HG02884 (cell line): ENCODE measurements around the gene NWD2.

ENCODE experiments used
- ATAC-seq: cut with Tn5 transposase; IDR thresholded peaks from one replicate; pipeline ENCODE4 v1.9.1; 2021; ENCODE audit warnings: mild to moderate bottlenecking, moderate library complexity; ENCODE audit not compliant: unreplicated experiment

Gene NWD2

GRCh38 chr4:37279121-37279520 is 34.6 kb downstream of the NWD2 start:
- ATAC-seq: no peak

DNA sequence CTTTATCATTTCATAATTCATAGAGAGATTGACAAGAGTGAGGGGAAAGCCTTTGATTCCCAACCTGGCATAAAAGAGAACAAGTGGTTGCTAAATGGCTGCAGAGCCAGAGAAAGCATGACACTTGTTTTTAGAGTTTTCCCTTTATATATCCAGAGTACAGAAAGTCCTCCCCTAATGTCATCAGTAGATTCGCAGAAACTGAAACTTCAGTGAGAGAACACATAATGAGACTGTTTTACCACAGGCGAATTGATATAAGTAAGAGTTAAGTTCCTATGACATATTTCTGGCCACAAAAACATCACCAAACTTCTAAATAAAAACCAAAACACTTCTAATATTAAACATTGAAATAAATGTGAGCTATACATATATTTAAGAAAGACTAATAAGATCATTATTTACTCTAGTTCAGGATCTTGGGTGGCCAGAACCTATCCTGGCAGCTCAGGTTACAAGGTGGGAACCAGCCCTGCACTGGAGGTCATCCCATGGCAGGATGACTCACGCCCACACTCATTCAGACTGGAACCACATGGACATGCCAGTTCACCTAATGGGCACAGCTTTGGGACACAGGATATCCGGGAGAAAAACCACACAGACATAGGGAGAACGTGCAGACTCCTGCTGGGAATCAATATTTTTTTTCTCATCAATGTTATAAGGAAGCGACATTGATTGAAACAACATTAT is 35.5 kb downstream of the NWD2 start:
- no peak for ATAC-seq

GRCh38 chr4:37299468-37299867 is 54.9 kb downstream of the NWD2 start:
- no peak for ATAC-seq

GRCh38 chr4:37304612-37305011 is 60.1 kb downstream of the NWD2 start:
- ATAC-seq: no peak

GRCh38 chr4:37305984-37306383 is 61.4 kb downstream of the NWD2 start:
- ATAC-seq: no peak

DNA sequence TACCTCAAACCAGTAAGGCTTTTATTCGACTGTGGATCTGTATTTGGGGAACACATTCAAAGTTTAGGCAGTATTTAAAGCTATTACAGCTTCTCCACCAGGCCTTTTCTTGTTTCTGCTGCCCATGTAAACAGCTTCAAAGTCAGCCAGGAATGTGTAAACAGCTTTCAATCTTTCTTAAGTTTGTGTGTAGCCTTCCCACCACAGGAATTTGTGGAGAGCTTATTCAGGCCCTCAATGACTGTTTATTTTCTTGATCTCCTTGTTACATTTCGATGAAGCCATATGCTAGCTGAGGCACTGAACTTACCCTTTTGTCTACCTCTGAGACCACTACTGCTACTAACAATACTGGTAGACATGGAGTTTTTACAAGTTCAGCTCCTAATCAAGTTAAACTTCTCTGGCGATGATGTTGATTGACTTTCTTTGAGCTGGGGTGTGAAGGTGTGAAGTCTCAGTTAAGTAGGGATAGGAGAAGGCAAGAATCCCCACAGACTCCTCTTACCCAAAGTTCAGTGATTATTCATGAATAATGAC is 72.6 kb downstream of the NWD2 start:
- ATAC-seq: no peak

- no peak for ATAC-seq
Measured at GRCh38 chr4:37320513-37321235, 76.1 kb downstream of the NWD2 start.

- ATAC-seq: no peak
Measured at GRCh38 chr4:37322122-37322521, 77.6 kb downstream of the NWD2 start.

- no peak for ATAC-seq
Measured at GRCh38 chr4:37324546-37324945, 80.0 kb downstream of the NWD2 start.

- no peak for ATAC-seq
Measured at GRCh38 chr4:37326852-37327251, 82.3 kb downstream of the NWD2 start.

- ATAC-seq: no peak
Measured at GRCh38 chr4:37338972-37339371, 94.4 kb downstream of the NWD2 start.

DNA sequence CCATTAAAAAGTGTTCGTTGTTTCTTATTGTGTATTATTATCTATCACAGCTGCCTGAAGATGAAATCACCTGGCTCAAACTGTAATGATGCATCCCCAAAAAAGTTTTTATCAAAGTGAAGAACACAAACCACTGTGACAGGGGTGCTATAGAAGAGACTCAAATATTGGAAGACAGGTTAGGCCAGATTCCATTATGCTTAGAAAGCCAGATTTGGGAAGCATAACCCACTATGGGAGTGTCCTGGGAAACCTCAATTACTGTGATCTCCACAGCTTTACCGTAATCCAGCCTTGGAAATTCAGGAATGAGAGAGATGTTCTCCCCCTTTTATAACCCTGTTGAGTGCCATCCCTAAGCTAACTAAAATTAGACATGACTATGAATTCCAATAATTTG is 114.2 kb downstream of the NWD2 start:
- no peak for ATAC-seq

DNA sequence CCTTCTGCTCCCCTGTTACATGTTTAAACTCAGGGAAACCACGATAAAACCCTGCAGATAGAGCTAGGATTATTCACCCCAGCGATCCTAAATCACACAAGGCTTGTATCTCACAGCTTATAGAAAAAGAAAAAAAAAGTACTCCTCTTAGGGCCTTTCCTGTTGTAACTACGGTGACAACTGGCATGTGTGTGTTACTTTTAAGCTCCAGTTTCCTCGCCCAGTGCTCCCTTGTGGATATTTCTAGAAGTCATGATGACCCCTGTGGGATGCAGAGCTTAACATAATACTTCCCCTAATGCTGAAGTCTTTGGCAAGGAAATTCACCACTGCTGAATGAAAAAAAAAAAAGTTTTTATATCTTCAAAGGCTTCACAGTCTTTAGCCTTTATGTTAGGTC is 114.7 kb downstream of the NWD2 start:
- no peak for ATAC-seq

- no peak for ATAC-seq
Measured at GRCh38 chr4:37365888-37366287, 121.3 kb downstream of the NWD2 start.

DNA sequence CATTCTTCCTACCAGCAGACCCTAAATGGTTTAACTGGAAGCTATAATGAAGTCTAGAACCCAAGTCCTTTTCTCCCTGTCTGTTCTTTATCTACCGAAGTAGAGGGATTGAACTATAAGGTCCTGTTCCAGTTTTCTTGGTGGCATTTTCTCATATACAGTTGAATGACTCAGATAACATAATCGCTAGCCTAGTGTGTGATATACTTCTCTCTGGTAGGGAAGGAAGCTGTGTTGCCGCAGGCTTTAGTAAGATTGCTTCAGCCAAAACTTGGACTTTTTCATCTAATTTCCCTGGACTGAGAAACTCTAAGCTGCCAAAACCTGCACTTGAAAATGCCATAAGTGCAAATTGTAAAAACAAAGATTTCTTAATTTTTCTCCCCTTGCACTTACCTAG is 123.4 kb downstream of the NWD2 start:
- no peak for ATAC-seq

- ATAC-seq: no peak
Measured at GRCh38 chr4:37370052-37370451, 125.5 kb downstream of the NWD2 start.

GRCh38 chr4:37381040-37381668 is 136.6 kb downstream of the NWD2 start:
- ATAC-seq: no peak

DNA sequence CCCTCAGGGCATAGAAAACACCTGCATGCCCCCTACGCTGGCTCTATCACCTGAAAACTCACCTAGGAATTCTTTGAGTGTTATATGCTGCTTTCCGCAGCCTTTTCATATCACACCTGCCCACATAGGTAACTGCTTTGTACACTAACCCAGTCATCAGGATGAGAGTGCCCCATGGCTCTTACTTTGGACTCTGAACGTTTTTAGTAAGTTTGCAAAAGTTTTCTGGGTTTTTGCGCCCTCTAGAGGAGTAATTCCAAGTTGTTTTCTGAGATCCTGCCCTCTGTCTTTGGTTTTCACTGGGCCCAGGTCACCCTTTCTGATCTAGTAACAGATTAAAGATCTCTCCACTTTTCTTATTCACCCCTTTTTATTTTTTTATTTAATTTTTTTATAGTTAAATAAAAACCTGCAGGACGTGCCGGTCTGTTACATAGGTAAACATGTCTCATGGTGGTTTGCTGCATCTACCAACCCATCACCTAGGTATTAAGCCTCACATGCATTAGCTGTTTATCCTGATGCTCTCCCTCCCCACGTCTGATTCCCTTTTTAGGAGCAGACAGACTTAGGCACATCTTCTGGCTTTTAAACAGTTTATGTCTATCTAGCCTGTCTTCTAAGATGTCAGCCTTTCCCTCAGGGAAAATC is 139.2 kb downstream of the NWD2 start:
- ATAC-seq: peak; percentile 76

DNA sequence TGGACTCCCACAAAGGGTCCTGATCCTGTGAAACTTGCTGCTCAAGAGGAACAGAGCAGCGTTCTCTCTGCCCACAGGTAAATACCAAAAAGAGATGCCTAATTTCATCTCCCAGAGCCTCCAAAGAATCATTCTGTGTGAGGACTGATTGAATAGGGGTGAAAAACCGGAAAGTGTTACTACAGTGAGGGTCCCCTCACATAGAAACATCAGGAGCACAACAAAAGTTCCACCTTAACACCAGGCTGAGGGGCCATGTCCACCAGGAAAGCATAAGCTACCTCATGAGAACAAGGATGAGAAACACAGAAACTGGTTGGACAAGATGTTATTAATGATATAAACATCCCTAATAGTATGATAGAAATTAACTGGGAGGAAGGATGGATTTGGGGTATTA is 140.9 kb downstream of the NWD2 start:
- no peak for ATAC-seq

- ATAC-seq: no peak
Measured at GRCh38 chr4:37388681-37389365, 144.3 kb downstream of the NWD2 start.

- ATAC-seq: no peak
Measured at GRCh38 chr4:37389366-37389765, 144.8 kb downstream of the NWD2 start.
